Retinal pigment epithelial cell (primary cell): ENCODE results near the gene KNSTRN.

Source experiments
- DNase-seq: peaks from one replicate; pipeline ENCODE4 v3.0.0-alpha.2; 2010; ENCODE audit warnings: low read depth
- H3K4me3 ChIP-seq: 2 replicates; pipeline ENCODE4 v1.5.1; 2011; ENCODE audit warnings: mild to moderate bottlenecking, low read length, control low read depth, moderate library complexity
- CTCF ChIP-seq: conservative IDR thresholded peaks from 2 replicates; pipeline ENCODE4 v1.5.1; 2011; ENCODE audit warnings: low read depth, low read length, control low read depth, inconsistent platforms

Gene KNSTRN

GRCh38 chr15:40337597-40337996, 44.9 kb upstream of the KNSTRN start:
- H3K4me3 ChIP-seq = peak overlapping the region; percentile 64
- no peak for TF ChIP-seq CTCF
- DNase-seq = no peak

- TF ChIP-seq CTCF = peak; percentile 82
- peak overlapping the region; percentile 64 for H3K4me3 ChIP-seq
- DNase-seq = no peak
These were observed 44.4 kb upstream of the KNSTRN start for GRCh38 chr15:40338041-40338657.

- no peak for TF ChIP-seq CTCF
- H3K4me3 ChIP-seq = peak overlapping the region; percentile 64
- peak; percentile 83 for DNase-seq
These were observed 43.5 kb upstream of the KNSTRN start for GRCh38 chr15:40338921-40339620.

- TF ChIP-seq CTCF = peak; percentile 31
- H3K4me3 ChIP-seq = peak overlapping the region; percentile 64
- DNase-seq = no peak
These were observed 42.9 kb upstream of the KNSTRN start for GRCh38 chr15:40339621-40339945.

- DNase-seq = no peak
- peak overlapping the region; percentile 64 for H3K4me3 ChIP-seq
- TF ChIP-seq CTCF = no peak
These were observed 42.3 kb upstream of the KNSTRN start for GRCh38 chr15:40340038-40340739.

GRCh38 chr15:40340740-40341400, 41.7 kb upstream of the KNSTRN start, which contains the start of gene CCDC9B:
Gene CCDC9B (minus strand): TSS chr15:40340939. CDS start chr15:40340819, 120 bp downstream.
- TF ChIP-seq CTCF = no peak
- DNase-seq = peak; percentile 86
- H3K4me3 ChIP-seq = peak within 1 kb of the TSS; percentile 64
